GM23248 (cell line): ENCODE measurements around the gene UTP18.

Experiments used
- EZH2 ChIP-seq: fragments of 200-600 bp; sonication (generic); IDR thresholded peaks from 2 replicates; pipeline ENCODE4 v1.6.1; 2018; ENCODE audit warnings: antibody characterized with exemption, mild to moderate bottlenecking; ENCODE audit not compliant: insufficient read depth, poor library complexity, severe bottlenecking
- EZH2phosphoT487 ChIP-seq: fragments of 200-600 bp; sonication (generic); IDR thresholded peaks from 2 replicates; pipeline ENCODE4 v1.6.1; 2018; ENCODE audit warnings: antibody characterized with exemption, moderate library complexity, mild to moderate bottlenecking, low read depth; ENCODE audit not compliant: insufficient read depth

DNA sequence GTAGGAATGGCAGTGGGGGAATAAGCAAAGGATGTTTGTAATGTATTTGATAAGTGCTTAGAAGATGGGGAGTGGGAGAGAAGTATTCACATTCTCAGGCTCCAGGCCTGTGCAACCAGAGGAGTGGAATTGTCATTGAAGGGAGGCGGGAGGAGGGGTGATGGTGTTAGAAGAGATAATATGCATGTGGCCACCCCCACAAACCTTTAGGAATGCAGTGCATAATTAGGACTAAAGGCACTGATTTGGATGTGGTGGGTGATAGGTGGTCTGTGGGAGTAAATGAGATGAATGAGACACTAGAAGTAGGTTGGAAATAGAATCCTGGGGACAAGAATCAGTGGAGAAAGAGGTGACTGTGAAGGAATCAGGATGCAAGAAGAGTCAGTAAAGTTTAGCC lies 27.1 kb downstream of the UTP18 start:
- no peak for TF ChIP-seq EZH2
- TF ChIP-seq EZH2phosphoT487 = no peak
